Endothelial cell of umbilical vein (primary cell): Measurements from ENCODE around the gene SCAPER. TPM values are rescaled to one million over a fixed set of nuclear protein-coding genes. Genes with fewer than 3 reads are reported as not detected.

Experiments used
- BruUV-seq: library from RNA; stranded (reverse); fragments of 400-500 nt; replicated peaks from 2 replicates; lab custom pipeline; 2021; lab: Mats Ljungman, UMichigan
- CTCF ChIA-PET: fragments of 300-600, 350-600 bp; sonication (Branson Sonifier 250); formaldehyde crosslinking; loops from one replicate; lab custom pipeline; 2021; ENCODE audit warnings: antibody characterized with exemption, inconsistent platforms; lab: Charles Lee
- POLR2A ChIA-PET: fragments of 300-600, 350-600 bp; sonication (Branson Sonifier 250); formaldehyde crosslinking; loops from one replicate; lab custom pipeline; 2021; ENCODE audit warnings: antibody characterized with exemption, inconsistent platforms; lab: Charles Lee
- DNase-seq: peaks from one replicate; pipeline ENCODE4 v3.0.0-alpha.2; 2011; ENCODE audit warnings: low read depth, low spot score
- FAIRE-seq: peaks from 2 replicates; lab custom pipeline; 2011; peaks lifted over from hg19 to GRCh38; lab: Jason Lieb, UNC
- H2AFZ ChIP-seq: 2 replicates; pipeline ENCODE4 v1.6.0; 2012; ENCODE audit warnings: low read depth, low read length, control low read depth, inconsistent platforms
- H3K27ac ChIP-seq: 2 replicates; pipeline ENCODE4 v1.5.1; 2011; ENCODE audit warnings: low read depth, mild to moderate bottlenecking, control low read depth, low read length, moderate library complexity; ENCODE audit not compliant: insufficient read depth
- H3K27me3 ChIP-seq, 2 experiments: 2 replicates each; pipeline versions ENCODE4 v1.6.0 to v1.6.1; 2011; ENCODE audit warnings: low read length in 2 of 2, mixed read lengths in 1 of 2; ENCODE audit not compliant: control insufficient read depth in 2 of 2, insufficient read depth in 2 of 2
- H3K36me3 ChIP-seq, 2 experiments: 2 replicates in 1 of 2; 3 replicates in 1 of 2; pipeline ENCODE4 v1.5.1; 2011; ENCODE audit warnings: low read length in 2 of 2, mild to moderate bottlenecking in 1 of 2, moderate library complexity in 1 of 2; ENCODE audit not compliant: control insufficient read depth in 2 of 2, insufficient read depth in 2 of 2; ENCODE audit errors: extremely low read depth in 1 of 2
- H3K4me1 ChIP-seq: 3 replicates; pipeline ENCODE4 v1.5.1; 2011; ENCODE audit warnings: mild to moderate bottlenecking, low read length; ENCODE audit not compliant: control insufficient read depth, insufficient read depth; ENCODE audit errors: extremely low read depth
- H3K4me2 ChIP-seq: 2 replicates; pipeline ENCODE4 v1.6.1; 2011; ENCODE audit warnings: low read length, control low read depth, mixed read lengths; ENCODE audit not compliant: insufficient read depth
- H3K4me3 ChIP-seq, 3 experiments: fragments of 200-600 bp in 1 of 3; sonication (generic), shearing (Covaris generic) in 1 of 3; replicated peaks in 1 of 3; 2 replicates each; pipeline ENCODE4 v1.5.1; 2011 to 2016; ENCODE audit warnings: control low read depth in 3 of 3, low read length in 3 of 3, mild to moderate bottlenecking in 2 of 3, inconsistent platforms in 1 of 3, low read depth in 1 of 3, moderate library complexity in 1 of 3; ENCODE audit not compliant: insufficient read depth in 1 of 3
- H3K79me2 ChIP-seq: 2 replicates; pipeline ENCODE4 v1.6.0; 2012; ENCODE audit warnings: low read length, inconsistent platforms; ENCODE audit not compliant: control insufficient read depth, insufficient read depth
- H3K9ac ChIP-seq: replicated peaks from 2 replicates; pipeline ENCODE3; 2011; ENCODE audit warnings: low read length, control low read depth; ENCODE audit not compliant: insufficient read depth; ENCODE audit errors: extremely low read depth
- H3K9me1 ChIP-seq: replicated peaks from 3 replicates; pipeline ENCODE4 v1.6.0; 2011; ENCODE audit warnings: mild to moderate bottlenecking, low read length; ENCODE audit not compliant: control insufficient read depth, insufficient read depth; ENCODE audit errors: extremely low read depth
- H3K9me3 ChIP-seq: replicated peaks from 2 replicates; pipeline ENCODE4 v1.5.1; 2012; ENCODE audit warnings: low read length, inconsistent platforms; ENCODE audit not compliant: control insufficient read depth, insufficient read depth
- H4K20me1 ChIP-seq: replicated peaks from 2 replicates; pipeline ENCODE3; 2011; ENCODE audit warnings: mild to moderate bottlenecking, low read length; ENCODE audit not compliant: control insufficient read depth, insufficient read depth; ENCODE audit errors: extremely low read depth
- EZH2 ChIP-seq: IDR thresholded peaks from 2 replicates; pipeline ENCODE4 v1.6.1; 2012; ENCODE audit warnings: borderline replicate concordance, low read depth, mild to moderate bottlenecking, moderate library complexity, low read length, inconsistent platforms; ENCODE audit not compliant: severe bottlenecking
- FOS ChIP-seq: IDR thresholded peaks from 2 replicates; pipeline ENCODE4 v1.6.1; 2011; ENCODE audit warnings: mild to moderate bottlenecking, low read length, moderate library complexity, borderline replicate concordance; ENCODE audit not compliant: insufficient read depth
- GATA2 ChIP-seq: IDR thresholded peaks from 2 replicates; pipeline ENCODE4 v1.7.0; 2011; ENCODE audit warnings: low read depth, mild to moderate bottlenecking, moderate library complexity, mixed read lengths, low read length; ENCODE audit not compliant: insufficient read length, insufficient read depth
- JUN ChIP-seq: IDR thresholded peaks from 2 replicates; pipeline ENCODE4 v1.6.1; 2011; ENCODE audit warnings: borderline replicate concordance, low read depth; ENCODE audit not compliant: insufficient read length, insufficient read depth
- MAX ChIP-seq: IDR thresholded peaks from 2 replicates; pipeline ENCODE4 v1.6.1; 2011; ENCODE audit not compliant: insufficient read depth, insufficient read length
- MYC ChIP-seq: IDR thresholded peaks from one replicate; pipeline ENCODE4 v1.6.1; 2011; ENCODE audit warnings: mild to moderate bottlenecking, low read depth, low read length
- POLR2A ChIP-seq: IDR thresholded peaks from 2 replicates; pipeline ENCODE4 v1.6.1; 2012; ENCODE audit warnings: low read depth, mild to moderate bottlenecking, control low read depth, low read length
- POLR2AphosphoS5 ChIP-seq: IDR thresholded peaks from 2 replicates; pipeline ENCODE4 v1.6.1; 2012; ENCODE audit warnings: low read depth, mild to moderate bottlenecking, control low read depth, low read length, moderate library complexity; ENCODE audit not compliant: insufficient read depth
- dilution Hi-C: fragments of 300-500 bp; cut with MboI; formaldehyde crosslinking; loops from one replicate; pipeline ENCODE4 v1.15.0; 2019; ENCODE audit warnings: low sequenced_read_pairs; ENCODE audit not compliant: extremely low pct_ligation_motif_present
- intact Hi-C: fragments of 100-400 bp; cut with micrococcal nuclease; formaldehyde crosslinking; loops from one replicate; pipeline ENCODE4 v1.10.0; 2022
- polyA plus RNA-seq, 4 experiments: library from polyadenylated mRNA; depleted of rRNA in 3 of 4; stranded (reverse) in 3 of 4; unstranded in 1 of 4; fragments of >200 nt; gene quantifications; 2 replicates each; pipeline versions ENCODE4 v1.2.1 to v1.2.3, GENCODE V29; 2011 to 2012; ENCODE audit warnings: missing spikeins in 1 of 4
- total RNA-seq: library from RNA; stranded (reverse); gene quantifications from 2 replicates; pipeline ENCODE4 v1.2.3, GENCODE V29; 2021
- TF ChIP-seq, protein P1 (sequence below), 2 donors: IDR thresholded peaks; 1 replicate in 1 of 2; 2 replicates in 1 of 2; pipeline ENCODE4 v1.5.1; 2011; ENCODE audit warnings: low read length in 2 of 2, mild to moderate bottlenecking in 2 of 2, moderate library complexity in 2 of 2, control low read depth in 1 of 2, inconsistent platforms in 1 of 2, low read depth in 1 of 2; ENCODE audit not compliant: insufficient read depth in 1 of 2; ENCODE audit errors: extremely low read depth in 1 of 2

Gene SCAPER
- total and polyA plus RNA-seq, 2 donors (not counting 3 experiments of a cell fraction or from before 2014, with no cell fraction given) = 2.7 to 12.7 TPM

GRCh38 chr15:76526111-76526510 is 379.0 kb downstream of the SCAPER start:
- H3K9me1 ChIP-seq = no peaks in the 10 kb centered on the region
- no peak overlapping the region for H3K9ac ChIP-seq
- no peak for FAIRE-seq
- DNase-seq = no peak
- no peaks in the 10 kb centered on the region for H3K27me3 ChIP-seq
- POLR2A ChIA-PET = no interaction called here
- no peak overlapping the region for H2AFZ ChIP-seq
- no peaks in the 10 kb centered on the region for H3K36me3 ChIP-seq
- H3K27ac ChIP-seq = no peak overlapping the region
- H3K4me2 ChIP-seq = no peak overlapping the region
- intact Hi-C loops = no loop called here
- H3K4me1 ChIP-seq = no peaks in the 10 kb centered on the region
- CTCF ChIA-PET = interaction anchor here (0.6 to 1.8 kb wide), 2 partner anchors 11 to 53 kb away, joined by 3 to 4 read pairs; no protein-coding TSS in a partner anchor
- H3K4me3 ChIP-seq = no peak overlapping the region
- dilution Hi-C loops = no loop called here
- TF ChIP-seq POLR2AphosphoS5 = no peak
- no peak for TF ChIP-seq GATA2
- TF ChIP-seq JUN = no peak
- TF ChIP-seq FOS = no peak
- no peak for TF ChIP-seq MYC
- TF ChIP-seq POLR2A = no peak
- no peak for TF ChIP-seq MAX
- TF ChIP-seq EZH2 = no peak
- TF ChIP-seq, protein P1, sequence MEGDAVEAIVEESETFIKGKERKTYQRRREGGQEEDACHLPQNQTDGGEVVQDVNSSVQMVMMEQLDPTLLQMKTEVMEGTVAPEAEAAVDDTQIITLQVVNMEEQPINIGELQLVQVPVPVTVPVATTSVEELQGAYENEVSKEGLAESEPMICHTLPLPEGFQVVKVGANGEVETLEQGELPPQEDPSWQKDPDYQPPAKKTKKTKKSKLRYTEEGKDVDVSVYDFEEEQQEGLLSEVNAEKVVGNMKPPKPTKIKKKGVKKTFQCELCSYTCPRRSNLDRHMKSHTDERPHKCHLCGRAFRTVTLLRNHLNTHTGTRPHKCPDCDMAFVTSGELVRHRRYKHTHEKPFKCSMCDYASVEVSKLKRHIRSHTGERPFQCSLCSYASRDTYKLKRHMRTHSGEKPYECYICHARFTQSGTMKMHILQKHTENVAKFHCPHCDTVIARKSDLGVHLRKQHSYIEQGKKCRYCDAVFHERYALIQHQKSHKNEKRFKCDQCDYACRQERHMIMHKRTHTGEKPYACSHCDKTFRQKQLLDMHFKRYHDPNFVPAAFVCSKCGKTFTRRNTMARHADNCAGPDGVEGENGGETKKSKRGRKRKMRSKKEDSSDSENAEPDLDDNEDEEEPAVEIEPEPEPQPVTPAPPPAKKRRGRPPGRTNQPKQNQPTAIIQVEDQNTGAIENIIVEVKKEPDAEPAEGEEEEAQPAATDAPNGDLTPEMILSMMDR (IDR thresholded peaks at IDR 0.05; ENCODE audit: extremely low read depth in 1 of 2, insufficient read depth in 1 of 2, low read depth in 1 of 2, low read length in 2 of 2) = no peak
- H3K9me3 ChIP-seq = no peaks in the 10 kb centered on the region
- no peaks in the 10 kb centered on the region for H4K20me1 ChIP-seq
- no TSS peak for BruUV-seq
- no peaks in the 10 kb centered on the region for H3K79me2 ChIP-seq
